OCI-LY7 (cell line): ENCODE results near the gene TRAPPC12. TPM values are rescaled to one million over a fixed set of nuclear protein-coding genes. Genes with fewer than 3 reads are reported as not detected.
A peak's percentile ranks its signal among the peaks of the same experiment; 100 is the strongest.

ENCODE experiments used
- BruUV-seq: library from RNA; stranded (reverse); fragments of 400-500 nt; replicated peaks from 2 replicates; lab custom pipeline; 2021; lab: Mats Ljungman, UMichigan
- CTCF ChIA-PET: fragments of 300-600 bp; sonication (Branson Sonifier 250); formaldehyde crosslinking; loops from one replicate; lab custom pipeline; 2022; ENCODE audit warnings: antibody characterized with exemption; ENCODE audit not compliant: unreplicated experiment; lab: Charles Lee
- POLR2A ChIA-PET: fragments of 300-600 bp; sonication (Branson Sonifier 250); formaldehyde crosslinking; loops from one replicate; lab custom pipeline; 2022; ENCODE audit warnings: antibody characterized with exemption; lab: Charles Lee
- DNase-seq: peaks from one replicate; pipeline ENCODE4 v3.0.0-alpha.2; 2015; ENCODE audit warnings: low spot score
- H2AFZ ChIP-seq: fragments of 200-600 bp; sonication (generic), shearing (Covaris generic); 2 replicates; pipeline ENCODE4 v1.6.1; 2014; ENCODE audit warnings: mild to moderate bottlenecking, antibody characterized with exemption, low read length, moderate library complexity
- H3K27ac ChIP-seq: fragments of 200-600 bp; sonication (generic); 2 replicates; pipeline ENCODE4 v1.5.1; 2014; ENCODE audit warnings: mixed run types, low read depth, mild to moderate bottlenecking, moderate library complexity, low read length, inconsistent platforms; ENCODE audit not compliant: poor library complexity, severe bottlenecking
- H3K36me3 ChIP-seq: fragments of 200-600 bp; sonication (generic); 2 replicates; pipeline ENCODE4 v1.6.1; 2014; ENCODE audit warnings: mild to moderate bottlenecking, antibody characterized with exemption, low read length, moderate library complexity, mixed read lengths; ENCODE audit not compliant: insufficient read depth
- H3K4me1 ChIP-seq: fragments of 200-600 bp; sonication (generic); 2 replicates; pipeline ENCODE4 v1.5.1; 2014; ENCODE audit warnings: mild to moderate bottlenecking, low read length; ENCODE audit not compliant: insufficient read depth, poor library complexity, severe bottlenecking
- H3K4me2 ChIP-seq: fragments of 200-600 bp; sonication (generic); 2 replicates; pipeline ENCODE4 v1.6.1; 2014; ENCODE audit warnings: mild to moderate bottlenecking, low read length
- H3K4me3 ChIP-seq: fragments of 200-600 bp; sonication (generic); 2 replicates; pipeline ENCODE4 v1.5.1; 2014; ENCODE audit warnings: mild to moderate bottlenecking, low read depth, low read length; ENCODE audit not compliant: poor library complexity, severe bottlenecking
- H3K79me2 ChIP-seq: fragments of 200-600 bp; sonication (generic); 2 replicates; pipeline ENCODE4 v1.6.1; 2016; ENCODE audit warnings: low read depth, mild to moderate bottlenecking, low read length, moderate library complexity, mixed read lengths; ENCODE audit not compliant: insufficient read depth
- H3K9me2 ChIP-seq: fragments of 200-600 bp; sonication (generic); 2 replicates; pipeline ENCODE4 v1.6.1; 2016; ENCODE audit warnings: mild to moderate bottlenecking, low read length, mixed read lengths; ENCODE audit not compliant: insufficient read depth
- H3K9me3 ChIP-seq: fragments of 200-600 bp; sonication (generic); 2 replicates; pipeline ENCODE4 v1.6.1; 2014; ENCODE audit warnings: mild to moderate bottlenecking, mixed run types, low read length, mixed read lengths
- H4K20me1 ChIP-seq: fragments of 200-600 bp; sonication (generic); 2 replicates; pipeline ENCODE4 v1.6.1; 2014; ENCODE audit warnings: mild to moderate bottlenecking, antibody characterized with exemption, low read length, moderate library complexity, mixed read lengths; ENCODE audit not compliant: insufficient read depth
- CTCF ChIP-seq: fragments of 200-600 bp; sonication (generic); conservative IDR thresholded peaks from 2 replicates; pipeline ENCODE4 v1.5.1; 2014; ENCODE audit warnings: mild to moderate bottlenecking, antibody characterized with exemption, low read length, moderate library complexity, mixed read lengths
- EZH2phosphoT487 ChIP-seq: fragments of 200-600 bp; sonication (generic); IDR thresholded peaks from 2 replicates; pipeline ENCODE4 v1.6.1; 2018; ENCODE audit warnings: low read depth, borderline replicate concordance, mild to moderate bottlenecking, mixed run types, antibody characterized with exemption, low read length, moderate library complexity, mixed read lengths
- intact Hi-C: fragments of 100-400 bp; cut with micrococcal nuclease; formaldehyde crosslinking; loops from one replicate; pipeline ENCODE4 v1.10.0; 2022; ENCODE audit not compliant: unreplicated experiment
- total RNA-seq, 2 experiments: library from RNA; depleted of rRNA in 1 of 2; stranded (reverse); fragments of >200 nt in 1 of 2; shearing (Covaris generic) in 1 of 2; gene quantifications; 2 replicates each; pipeline ENCODE4 v1.2.3, GENCODE V29; 2014 to 2022

Gene TRAPPC12
- total RNA-seq, 2 experiments from 2014 or later, result 85.2 to 91.6 TPM

GRCh38 chr2:3488061-3488531 is 108.6 kb downstream of the TRAPPC12 start:
- Histone ChIP-seq H3K4me2 (no peak overlapping the region), H3K4me3 (no peak overlapping the region), H2AFZ (no peak overlapping the region), H4K20me1 (no peaks in the 10 kb centered on the region), H3K27ac (no peak overlapping the region), H3K36me3 (no peaks in the 10 kb centered on the region), H3K4me1 (peaks cover 4% of the 10 kb centered on the region), H3K9me3 (no peaks in the 10 kb centered on the region), H3K9me2 (no peaks in the 10 kb centered on the region), H3K79me2 (no peaks in the 10 kb centered on the region)
- BruUV-seq, result no TSS peak
- ChIA-PET POLR2A (no interaction called here), CTCF (no interaction called here)
- no peak for DNase-seq
- intact Hi-C loops, result no loop called here
- no peak for TF ChIP-seq CTCF
- TF ChIP-seq EZH2phosphoT487, result no peak

- intact Hi-C loops, result no loop called here
- Histone ChIP-seq H3K4me1 (peaks cover 4% of the 10 kb centered on the region), H3K4me2 (peak overlapping the region; percentile 57), H2AFZ (no peak overlapping the region; the same call in 1 of the 2 replicates), H3K9me2 (no peaks in the 10 kb centered on the region), H4K20me1 (no peaks in the 10 kb centered on the region), H3K27ac (no peak overlapping the region), H3K9me3 (no peaks in the 10 kb centered on the region), H3K36me3 (no peaks in the 10 kb centered on the region), H3K79me2 (no peaks in the 10 kb centered on the region), H3K4me3 (no peak overlapping the region)
- peak; percentile 34 for DNase-seq
- no TSS peak for BruUV-seq
- ChIA-PET POLR2A (no interaction called here), CTCF (no interaction called here)
- no peak for TF ChIP-seq CTCF
- TF ChIP-seq EZH2phosphoT487, result no peak
These were observed 109.6 kb downstream of the TRAPPC12 start for GRCh38 chr2:3488855-3489763.

- Histone ChIP-seq H3K79me2 (no peaks in the 10 kb centered on the region), H3K9me2 (no peaks in the 10 kb centered on the region), H3K4me3 (no peak overlapping the region), H4K20me1 (no peaks in the 10 kb centered on the region), H3K36me3 (no peaks in the 10 kb centered on the region), H3K4me1 (peaks cover 4% of the 10 kb centered on the region), H3K27ac (no peak overlapping the region), H2AFZ (no peak overlapping the region), H3K4me2 (no peak overlapping the region), H3K9me3 (no peaks in the 10 kb centered on the region)
- TF ChIP-seq EZH2phosphoT487 (no peak), CTCF (no peak)
- POLR2A ChIA-PET, result no interaction called here
- DNase-seq, result no peak
- CTCF ChIA-PET, result no interaction called here
- intact Hi-C loops, result no loop called here
- no TSS peak for BruUV-seq
These were observed 110.2 kb downstream of the TRAPPC12 start for GRCh38 chr2:3489764-3490115.
